OCI-LY7 (cell line): ENCODE results near the gene KRT31. TPM values are rescaled to one million over a fixed set of nuclear protein-coding genes. Genes with fewer than 3 reads are reported as not detected.
"Not testable (repeated sequence)": the region's sequence is repeated elsewhere in the genome, so short reads cannot be mapped to it uniquely, and the experiment has no call there.

ENCODE experiments used
- BruUV-seq: library from RNA; stranded (reverse); fragments of 400-500 nt; replicated peaks from 2 replicates; lab custom pipeline; 2021; lab: Mats Ljungman, UMichigan
- CTCF ChIA-PET: fragments of 300-600 bp; sonication (Branson Sonifier 250); formaldehyde crosslinking; loops from one replicate; lab custom pipeline; 2022; ENCODE audit warnings: antibody characterized with exemption; ENCODE audit not compliant: unreplicated experiment; lab: Charles Lee
- POLR2A ChIA-PET: fragments of 300-600 bp; sonication (Branson Sonifier 250); formaldehyde crosslinking; loops from one replicate; lab custom pipeline; 2022; ENCODE audit warnings: antibody characterized with exemption; lab: Charles Lee
- DNase-seq: peaks from one replicate; pipeline ENCODE4 v3.0.0-alpha.2; 2015; ENCODE audit warnings: low spot score
- H2AFZ ChIP-seq: fragments of 200-600 bp; sonication (generic), shearing (Covaris generic); 2 replicates; pipeline ENCODE4 v1.6.1; 2014; ENCODE audit warnings: mild to moderate bottlenecking, antibody characterized with exemption, low read length, moderate library complexity
- H3K27ac ChIP-seq: fragments of 200-600 bp; sonication (generic); 2 replicates; pipeline ENCODE4 v1.5.1; 2014; ENCODE audit warnings: mixed run types, low read depth, mild to moderate bottlenecking, moderate library complexity, low read length, inconsistent platforms; ENCODE audit not compliant: poor library complexity, severe bottlenecking
- H3K36me3 ChIP-seq: fragments of 200-600 bp; sonication (generic); 2 replicates; pipeline ENCODE4 v1.6.1; 2014; ENCODE audit warnings: mild to moderate bottlenecking, antibody characterized with exemption, low read length, moderate library complexity, mixed read lengths; ENCODE audit not compliant: insufficient read depth
- H3K4me1 ChIP-seq: fragments of 200-600 bp; sonication (generic); 2 replicates; pipeline ENCODE4 v1.5.1; 2014; ENCODE audit warnings: mild to moderate bottlenecking, low read length; ENCODE audit not compliant: insufficient read depth, poor library complexity, severe bottlenecking
- H3K4me2 ChIP-seq: fragments of 200-600 bp; sonication (generic); 2 replicates; pipeline ENCODE4 v1.6.1; 2014; ENCODE audit warnings: mild to moderate bottlenecking, low read length
- H3K4me3 ChIP-seq: fragments of 200-600 bp; sonication (generic); 2 replicates; pipeline ENCODE4 v1.5.1; 2014; ENCODE audit warnings: mild to moderate bottlenecking, low read depth, low read length; ENCODE audit not compliant: poor library complexity, severe bottlenecking
- H3K79me2 ChIP-seq: fragments of 200-600 bp; sonication (generic); 2 replicates; pipeline ENCODE4 v1.6.1; 2016; ENCODE audit warnings: low read depth, mild to moderate bottlenecking, low read length, moderate library complexity, mixed read lengths; ENCODE audit not compliant: insufficient read depth
- H3K9me2 ChIP-seq: fragments of 200-600 bp; sonication (generic); 2 replicates; pipeline ENCODE4 v1.6.1; 2016; ENCODE audit warnings: mild to moderate bottlenecking, low read length, mixed read lengths; ENCODE audit not compliant: insufficient read depth
- H3K9me3 ChIP-seq: fragments of 200-600 bp; sonication (generic); 2 replicates; pipeline ENCODE4 v1.6.1; 2014; ENCODE audit warnings: mild to moderate bottlenecking, mixed run types, low read length, mixed read lengths
- H4K20me1 ChIP-seq: fragments of 200-600 bp; sonication (generic); 2 replicates; pipeline ENCODE4 v1.6.1; 2014; ENCODE audit warnings: mild to moderate bottlenecking, antibody characterized with exemption, low read length, moderate library complexity, mixed read lengths; ENCODE audit not compliant: insufficient read depth
- EZH2phosphoT487 ChIP-seq: fragments of 200-600 bp; sonication (generic); IDR thresholded peaks from 2 replicates; pipeline ENCODE4 v1.6.1; 2018; ENCODE audit warnings: low read depth, borderline replicate concordance, mild to moderate bottlenecking, mixed run types, antibody characterized with exemption, low read length, moderate library complexity, mixed read lengths
- intact Hi-C: fragments of 100-400 bp; cut with micrococcal nuclease; formaldehyde crosslinking; loops from one replicate; pipeline ENCODE4 v1.10.0; 2022; ENCODE audit not compliant: unreplicated experiment
- total RNA-seq, 2 experiments: library from RNA; depleted of rRNA in 1 of 2; stranded (reverse); fragments of >200 nt in 1 of 2; shearing (Covaris generic) in 1 of 2; gene quantifications; 2 replicates each; pipeline ENCODE4 v1.2.3, GENCODE V29; 2014 to 2022
- TF ChIP-seq, protein P1 (sequence below): fragments of 200-600 bp; sonication (generic); conservative IDR thresholded peaks from 2 replicates; pipeline ENCODE4 v1.5.1; 2014; ENCODE audit warnings: mild to moderate bottlenecking, antibody characterized with exemption, low read length, moderate library complexity, mixed read lengths

The KRT31 gene
- total RNA-seq, 2 experiments from 2014 or later, result not detected

DNA sequence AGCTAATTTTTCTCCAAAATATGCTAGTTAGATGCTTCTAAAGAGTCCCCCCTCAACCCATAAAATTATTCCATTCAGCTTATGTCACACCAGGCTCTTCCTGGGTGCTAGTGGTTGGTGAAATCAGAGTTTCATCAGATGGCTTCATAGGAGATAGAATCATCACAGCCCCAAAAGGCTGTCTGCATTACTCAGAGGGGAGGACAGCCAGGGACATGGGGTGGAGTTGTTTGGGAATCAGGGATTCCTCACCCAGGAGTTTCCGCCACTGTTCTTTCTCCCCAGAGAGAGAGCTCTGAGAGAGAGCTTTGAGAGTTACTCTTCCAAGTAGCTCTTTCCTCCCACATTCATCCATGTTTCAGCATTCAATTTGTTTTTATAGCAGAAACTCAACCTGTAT, 15.0 kb downstream of the KRT31 start:
- H3K27ac ChIP-seq, result no peak overlapping the region
- no peak overlapping the region for H2AFZ ChIP-seq
- intact Hi-C loops, result no loop called here
- H3K9me2 ChIP-seq, result no peaks in the 10 kb centered on the region
- H3K79me2 ChIP-seq, result no peaks in the 10 kb centered on the region
- H3K4me3 ChIP-seq, result no peak overlapping the region
- H3K4me2 ChIP-seq, result no peak overlapping the region
- CTCF ChIA-PET, result no interaction called here
- no peaks in the 10 kb centered on the region for H3K4me1 ChIP-seq
- no peaks in the 10 kb centered on the region for H3K36me3 ChIP-seq
- no peaks in the 10 kb centered on the region for H4K20me1 ChIP-seq
- no peak for DNase-seq
- no TSS peak for BruUV-seq
- H3K9me3 ChIP-seq, result peaks cover 9% of the 10 kb centered on the region; the same call in 1 of the 2 replicates
- TF ChIP-seq, protein P1, sequence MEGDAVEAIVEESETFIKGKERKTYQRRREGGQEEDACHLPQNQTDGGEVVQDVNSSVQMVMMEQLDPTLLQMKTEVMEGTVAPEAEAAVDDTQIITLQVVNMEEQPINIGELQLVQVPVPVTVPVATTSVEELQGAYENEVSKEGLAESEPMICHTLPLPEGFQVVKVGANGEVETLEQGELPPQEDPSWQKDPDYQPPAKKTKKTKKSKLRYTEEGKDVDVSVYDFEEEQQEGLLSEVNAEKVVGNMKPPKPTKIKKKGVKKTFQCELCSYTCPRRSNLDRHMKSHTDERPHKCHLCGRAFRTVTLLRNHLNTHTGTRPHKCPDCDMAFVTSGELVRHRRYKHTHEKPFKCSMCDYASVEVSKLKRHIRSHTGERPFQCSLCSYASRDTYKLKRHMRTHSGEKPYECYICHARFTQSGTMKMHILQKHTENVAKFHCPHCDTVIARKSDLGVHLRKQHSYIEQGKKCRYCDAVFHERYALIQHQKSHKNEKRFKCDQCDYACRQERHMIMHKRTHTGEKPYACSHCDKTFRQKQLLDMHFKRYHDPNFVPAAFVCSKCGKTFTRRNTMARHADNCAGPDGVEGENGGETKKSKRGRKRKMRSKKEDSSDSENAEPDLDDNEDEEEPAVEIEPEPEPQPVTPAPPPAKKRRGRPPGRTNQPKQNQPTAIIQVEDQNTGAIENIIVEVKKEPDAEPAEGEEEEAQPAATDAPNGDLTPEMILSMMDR, result no peak
- no peak for TF ChIP-seq EZH2phosphoT487
- POLR2A ChIA-PET, result no interaction called here

DNA sequence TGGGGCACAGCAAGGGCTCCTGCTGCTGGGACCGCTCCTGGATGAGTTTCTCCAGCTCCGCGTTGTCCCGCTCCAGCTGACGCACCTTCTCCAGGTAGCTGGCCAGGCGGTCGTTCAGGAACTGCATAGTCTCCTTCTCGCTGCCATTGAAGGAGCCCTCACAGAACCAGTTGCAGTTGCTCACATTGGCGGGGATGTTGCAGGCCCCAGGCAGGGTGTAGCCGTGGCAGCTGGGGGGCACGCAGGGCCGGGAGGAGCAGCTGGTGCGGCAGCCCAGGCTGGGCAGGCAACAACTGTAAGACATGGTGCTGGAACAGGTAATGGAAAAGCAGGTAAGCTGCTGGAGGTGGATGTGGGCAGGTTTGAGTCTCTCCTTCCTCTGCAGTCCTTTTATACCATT, 15.5 kb downstream of the KRT31 start, which contains the start of gene KRT34:
Gene KRT34, minus strand, starts transcription at position 364 of the 400 bp plus-strand sequence. Its CDS starts 60 bp downstream, at position 304.
- H3K36me3 ChIP-seq, H2AFZ ChIP-seq, H3K27ac ChIP-seq, H3K9me2 ChIP-seq, H3K9me3 ChIP-seq, H3K4me1 ChIP-seq, BruUV-seq, H3K79me2 ChIP-seq, POLR2A ChIA-PET, H4K20me1 ChIP-seq, DNase-seq, H3K4me2 ChIP-seq, H3K4me3 ChIP-seq, intact Hi-C loops, CTCF ChIA-PET: not testable (repeated sequence)

DNA sequence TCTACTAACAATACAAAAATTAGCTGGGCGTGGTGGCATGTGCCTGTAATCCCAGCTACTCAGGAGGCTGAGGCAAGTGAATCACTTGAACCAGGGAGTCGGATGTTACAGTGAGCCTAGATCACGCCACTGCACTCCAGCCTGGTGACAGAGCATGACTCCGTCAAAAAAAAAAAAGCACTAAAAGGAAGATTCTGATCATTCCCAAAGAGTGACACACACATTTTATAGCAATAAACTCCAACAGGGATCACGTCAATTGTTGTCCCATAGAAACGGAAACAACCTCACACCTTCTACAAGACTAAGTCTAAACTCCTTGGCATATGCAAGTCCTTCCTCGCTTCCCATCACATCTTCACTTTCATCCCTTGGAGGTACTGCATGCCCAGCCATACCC, 17.3 kb downstream of the KRT31 start:
- H2AFZ ChIP-seq, H3K9me3 ChIP-seq, DNase-seq, H3K4me1 ChIP-seq, intact Hi-C loops, H3K4me3 ChIP-seq, H4K20me1 ChIP-seq, H3K27ac ChIP-seq, H3K9me2 ChIP-seq, POLR2A ChIA-PET, H3K79me2 ChIP-seq, BruUV-seq, H3K4me2 ChIP-seq, H3K36me3 ChIP-seq: not testable (repeated sequence)
- CTCF ChIA-PET, result interaction anchor here (0.6 kb wide), 1 partner anchor 204 kb away, joined by 4 read pairs; no protein-coding TSS in a partner anchor

DNA sequence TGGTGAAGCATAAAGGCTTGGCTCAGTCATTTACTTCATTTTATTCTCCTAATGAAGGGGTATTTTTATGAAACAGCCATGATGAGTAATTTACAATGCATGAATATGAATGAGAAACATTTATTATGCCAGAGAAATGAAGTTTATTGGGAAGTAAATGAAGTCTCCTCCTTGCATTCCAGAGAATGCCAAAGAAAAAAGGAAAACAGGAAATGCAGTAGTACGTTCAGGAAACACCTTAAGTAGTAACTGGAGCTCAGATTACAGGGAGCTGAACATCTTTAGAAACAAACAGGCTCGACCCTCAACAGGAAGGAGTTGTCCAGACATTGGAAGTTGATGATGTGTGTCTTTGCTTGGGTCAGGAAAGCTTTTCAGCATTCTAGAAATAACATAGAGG, 19.9 kb downstream of the KRT31 start:
- Histone ChIP-seq H3K79me2 (no peaks in the 10 kb centered on the region), H4K20me1 (no peaks in the 10 kb centered on the region), H3K4me1 (no peaks in the 10 kb centered on the region), H3K9me3 (no peaks in the 10 kb centered on the region), H3K9me2 (no peaks in the 10 kb centered on the region), H3K27ac (no peak overlapping the region), H3K4me3 (no peak overlapping the region), H3K4me2 (no peak overlapping the region), H3K36me3 (no peaks in the 10 kb centered on the region), H2AFZ (no peak overlapping the region)
- TF ChIP-seq, protein P1, result no peak
- no peak for TF ChIP-seq EZH2phosphoT487
- DNase-seq, result no peak
- POLR2A ChIA-PET, result interaction anchor here (0.8 kb wide), 1 partner anchor 11 kb away, joined by 3 read pairs; no protein-coding TSS in a partner anchor
- intact Hi-C loops, result no loop called here
- CTCF ChIA-PET, result no interaction called here
- BruUV-seq, result no TSS peak
